Panc1 (cell line): ENCODE data around the gene OARD1. TPM values are rescaled to one million over a fixed set of nuclear protein-coding genes. Genes with fewer than 3 reads are reported as not detected.

ENCODE experiments used
- ATAC-seq: fragments of 200-7000 bp; cut with Tn5 transposase; 2 replicates; pipeline ENCODE4 v1.9.1; 2020; ENCODE audit warnings: mild to moderate bottlenecking, moderate library complexity
- BruUV-seq: library from RNA; stranded (reverse); fragments of 400-500 nt; replicated peaks from 2 replicates; lab custom pipeline; 2021; lab: Mats Ljungman, UMichigan
- CTCF ChIA-PET: fragments of 300-600 bp; sonication (Branson Sonifier 250); formaldehyde crosslinking; loops from one replicate; lab custom pipeline; 2022; ENCODE audit warnings: antibody characterized with exemption; lab: Charles Lee
- POLR2A ChIA-PET: fragments of 300-600 bp; sonication (Branson Sonifier 250); formaldehyde crosslinking; loops from one replicate; lab custom pipeline; 2022; ENCODE audit warnings: antibody characterized with exemption; lab: Charles Lee
- DNase-seq: peaks from one replicate; pipeline ENCODE4 v3.0.0-alpha.2; 2010; ENCODE audit warnings: low read depth, low spot score
- H3K27ac ChIP-seq: 2 replicates; pipeline ENCODE4 v1.5.1; 2011; ENCODE audit warnings: mild to moderate bottlenecking, low read length, inconsistent platforms
- H3K27me3 ChIP-seq: fragments of 200-500 bp; sonication (Bioruptor generic); 2 replicates; pipeline ENCODE4 v1.6.0; 2014; ENCODE audit warnings: low read length, inconsistent platforms; ENCODE audit not compliant: control insufficient read depth, insufficient read depth
- H3K36me3 ChIP-seq: fragments of 200-500 bp; sonication (Bioruptor generic); 2 replicates; pipeline ENCODE4 v1.5.1; 2014; ENCODE audit warnings: inconsistent platforms, mild to moderate bottlenecking, low read length, moderate library complexity; ENCODE audit not compliant: control insufficient read depth, insufficient read depth
- H3K4me1 ChIP-seq: 2 replicates; pipeline ENCODE4 v1.5.1; 2011; ENCODE audit warnings: inconsistent platforms, mild to moderate bottlenecking, low read length, moderate library complexity; ENCODE audit not compliant: control insufficient read depth, insufficient read depth
- H3K4me3 ChIP-seq, 2 experiments: 2 replicates each; pipeline ENCODE4 v1.5.1; 2011 to 2012; ENCODE audit warnings: low read depth in 2 of 2, low read length in 2 of 2, mild to moderate bottlenecking in 2 of 2, inconsistent platforms in 1 of 2, moderate library complexity in 1 of 2
- H3K9me3 ChIP-seq: fragments of 200-500 bp; sonication (Bioruptor generic); 2 replicates; pipeline ENCODE4 v1.5.1; 2014; ENCODE audit warnings: low read depth, mild to moderate bottlenecking, inconsistent platforms, low read length, moderate library complexity; ENCODE audit not compliant: control insufficient read depth, insufficient read depth
- POLR2AphosphoS5 ChIP-seq: IDR thresholded peaks from 2 replicates; pipeline ENCODE4 v1.6.1; 2012; ENCODE audit warnings: mild to moderate bottlenecking, low read depth, low read length, moderate library complexity
- SIN3A ChIP-seq: IDR thresholded peaks from 2 replicates; pipeline ENCODE4 v1.6.1; 2012; ENCODE audit warnings: low read depth, mild to moderate bottlenecking, low read length, moderate library complexity, borderline replicate concordance; ENCODE audit not compliant: insufficient read depth
- TCF7L2 ChIP-seq: IDR thresholded peaks from 2 replicates; pipeline ENCODE4 v1.6.1; 2011; ENCODE audit warnings: mild to moderate bottlenecking, low read depth, low read length, inconsistent platforms
- in situ Hi-C: cut with HindIII; loops from 2 replicates; pipeline ENCODE4 v1.10.0; 2016; ENCODE audit warnings: low sequenced_read_pairs, low pct_unique_long_range_greater_than_20kb
- intact Hi-C: fragments of 100-400 bp; cut with micrococcal nuclease; formaldehyde crosslinking; loops from one replicate; pipeline ENCODE4 v1.10.0; 2022; ENCODE audit not compliant: unreplicated experiment
- total RNA-seq: library from RNA; stranded (reverse); gene quantifications from one replicate; pipeline ENCODE4 v1.2.1, GENCODE V29; 2021; ENCODE audit not compliant: unreplicated experiment
- TF ChIP-seq, protein P1 (sequence below): fragments of 450-650 bp; IDR thresholded peaks from 2 replicates; pipeline ENCODE4 v1.5.1; 2017; ENCODE audit warnings: mild to moderate bottlenecking
- TF ChIP-seq, protein P2 (sequence below), 2 experiments: IDR thresholded peaks; 2 replicates each; pipeline ENCODE4 v1.6.1; 2011 to 2012; ENCODE audit warnings: low read depth in 2 of 2, control low read depth in 1 of 2, low read length in 1 of 2, mild to moderate bottlenecking in 1 of 2, moderate library complexity in 1 of 2; ENCODE audit not compliant: insufficient read depth in 1 of 2

OARD1 gene
- total RNA-seq, 1 experiment from 2014 or later: 18.2 TPM

DNA sequence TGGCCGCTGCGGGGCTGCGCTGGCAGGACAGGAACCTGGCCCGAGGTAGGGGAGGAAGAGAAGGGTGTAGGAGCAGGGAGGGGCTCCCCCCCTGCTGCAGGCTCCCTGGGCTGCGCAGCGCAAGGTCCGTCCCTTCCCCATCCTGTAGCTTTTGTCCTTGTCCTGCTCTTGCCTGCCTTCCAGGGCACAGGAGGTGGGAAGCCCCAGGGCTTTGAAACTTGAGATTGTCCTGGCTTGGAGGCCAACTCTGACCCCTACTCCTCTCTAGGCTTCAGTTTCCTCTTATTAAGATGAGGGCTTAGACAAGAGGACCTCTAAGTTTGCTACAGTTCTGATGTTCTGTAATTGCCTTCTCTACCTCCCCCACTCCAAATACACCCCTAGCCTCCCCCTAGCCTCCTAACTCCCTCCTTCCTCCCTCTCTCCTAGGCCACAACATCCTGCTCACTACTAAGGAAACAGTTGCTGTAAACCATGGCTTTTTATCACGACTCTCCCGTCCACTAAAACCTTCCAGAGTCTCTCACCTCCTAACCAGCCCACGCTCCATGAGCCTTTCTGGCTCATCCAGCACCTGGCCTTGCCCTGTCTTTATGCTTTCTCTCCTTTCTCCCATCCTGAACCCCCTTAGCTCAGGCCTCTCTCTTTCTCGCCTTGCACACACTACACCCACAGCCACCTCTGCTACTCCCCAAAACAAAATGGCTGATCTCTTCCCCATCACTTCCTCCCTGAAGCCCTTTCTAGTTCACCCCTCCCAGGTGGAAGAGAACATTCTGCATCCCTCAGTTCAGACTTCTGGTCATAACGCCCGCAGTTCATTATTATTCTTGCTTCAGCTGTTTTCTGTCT is 43.4 kb downstream of the OARD1 start:
- intact Hi-C loops (no loop called here), in situ Hi-C loops (no loop called here)
- TF ChIP-seq, protein P1, sequence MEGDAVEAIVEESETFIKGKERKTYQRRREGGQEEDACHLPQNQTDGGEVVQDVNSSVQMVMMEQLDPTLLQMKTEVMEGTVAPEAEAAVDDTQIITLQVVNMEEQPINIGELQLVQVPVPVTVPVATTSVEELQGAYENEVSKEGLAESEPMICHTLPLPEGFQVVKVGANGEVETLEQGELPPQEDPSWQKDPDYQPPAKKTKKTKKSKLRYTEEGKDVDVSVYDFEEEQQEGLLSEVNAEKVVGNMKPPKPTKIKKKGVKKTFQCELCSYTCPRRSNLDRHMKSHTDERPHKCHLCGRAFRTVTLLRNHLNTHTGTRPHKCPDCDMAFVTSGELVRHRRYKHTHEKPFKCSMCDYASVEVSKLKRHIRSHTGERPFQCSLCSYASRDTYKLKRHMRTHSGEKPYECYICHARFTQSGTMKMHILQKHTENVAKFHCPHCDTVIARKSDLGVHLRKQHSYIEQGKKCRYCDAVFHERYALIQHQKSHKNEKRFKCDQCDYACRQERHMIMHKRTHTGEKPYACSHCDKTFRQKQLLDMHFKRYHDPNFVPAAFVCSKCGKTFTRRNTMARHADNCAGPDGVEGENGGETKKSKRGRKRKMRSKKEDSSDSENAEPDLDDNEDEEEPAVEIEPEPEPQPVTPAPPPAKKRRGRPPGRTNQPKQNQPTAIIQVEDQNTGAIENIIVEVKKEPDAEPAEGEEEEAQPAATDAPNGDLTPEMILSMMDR: no peak
- TF ChIP-seq, protein P2, sequence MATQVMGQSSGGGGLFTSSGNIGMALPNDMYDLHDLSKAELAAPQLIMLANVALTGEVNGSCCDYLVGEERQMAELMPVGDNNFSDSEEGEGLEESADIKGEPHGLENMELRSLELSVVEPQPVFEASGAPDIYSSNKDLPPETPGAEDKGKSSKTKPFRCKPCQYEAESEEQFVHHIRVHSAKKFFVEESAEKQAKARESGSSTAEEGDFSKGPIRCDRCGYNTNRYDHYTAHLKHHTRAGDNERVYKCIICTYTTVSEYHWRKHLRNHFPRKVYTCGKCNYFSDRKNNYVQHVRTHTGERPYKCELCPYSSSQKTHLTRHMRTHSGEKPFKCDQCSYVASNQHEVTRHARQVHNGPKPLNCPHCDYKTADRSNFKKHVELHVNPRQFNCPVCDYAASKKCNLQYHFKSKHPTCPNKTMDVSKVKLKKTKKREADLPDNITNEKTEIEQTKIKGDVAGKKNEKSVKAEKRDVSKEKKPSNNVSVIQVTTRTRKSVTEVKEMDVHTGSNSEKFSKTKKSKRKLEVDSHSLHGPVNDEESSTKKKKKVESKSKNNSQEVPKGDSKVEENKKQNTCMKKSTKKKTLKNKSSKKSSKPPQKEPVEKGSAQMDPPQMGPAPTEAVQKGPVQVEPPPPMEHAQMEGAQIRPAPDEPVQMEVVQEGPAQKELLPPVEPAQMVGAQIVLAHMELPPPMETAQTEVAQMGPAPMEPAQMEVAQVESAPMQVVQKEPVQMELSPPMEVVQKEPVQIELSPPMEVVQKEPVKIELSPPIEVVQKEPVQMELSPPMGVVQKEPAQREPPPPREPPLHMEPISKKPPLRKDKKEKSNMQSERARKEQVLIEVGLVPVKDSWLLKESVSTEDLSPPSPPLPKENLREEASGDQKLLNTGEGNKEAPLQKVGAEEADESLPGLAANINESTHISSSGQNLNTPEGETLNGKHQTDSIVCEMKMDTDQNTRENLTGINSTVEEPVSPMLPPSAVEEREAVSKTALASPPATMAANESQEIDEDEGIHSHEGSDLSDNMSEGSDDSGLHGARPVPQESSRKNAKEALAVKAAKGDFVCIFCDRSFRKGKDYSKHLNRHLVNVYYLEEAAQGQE (IDR thresholded peaks at IDR 0.05; ENCODE audit: insufficient read depth in 1 of 2, low read depth in 2 of 2, low read length in 1 of 2): no peak
- no peak for TF ChIP-seq TCF7L2
- TF ChIP-seq POLR2AphosphoS5: no peak
- TF ChIP-seq SIN3A: no peak
- Histone ChIP-seq H3K9me3 (no peaks in the 10 kb centered on the region), H3K4me1 (peaks cover 19% of the 10 kb centered on the region), H3K36me3 (no peaks in the 10 kb centered on the region), H3K27me3 (no peaks in the 10 kb centered on the region), H3K27ac (peak overlapping the region; percentile 91), H3K4me3 (no peak overlapping the region; a peak in 1 of 4 replicates)
- POLR2A ChIA-PET: interaction anchor here (0.7 kb wide), 1 partner anchor 72 kb away, joined by 3 read pairs; no protein-coding TSS in a partner anchor
- CTCF ChIA-PET: interaction anchor here (1.0 kb wide), 1 partner anchor 19 kb away, joined by 4 read pairs; no protein-coding TSS in a partner anchor
- DNase-seq: no peak
- peak; percentile 27 for ATAC-seq
- no TSS peak for BruUV-seq

DNA sequence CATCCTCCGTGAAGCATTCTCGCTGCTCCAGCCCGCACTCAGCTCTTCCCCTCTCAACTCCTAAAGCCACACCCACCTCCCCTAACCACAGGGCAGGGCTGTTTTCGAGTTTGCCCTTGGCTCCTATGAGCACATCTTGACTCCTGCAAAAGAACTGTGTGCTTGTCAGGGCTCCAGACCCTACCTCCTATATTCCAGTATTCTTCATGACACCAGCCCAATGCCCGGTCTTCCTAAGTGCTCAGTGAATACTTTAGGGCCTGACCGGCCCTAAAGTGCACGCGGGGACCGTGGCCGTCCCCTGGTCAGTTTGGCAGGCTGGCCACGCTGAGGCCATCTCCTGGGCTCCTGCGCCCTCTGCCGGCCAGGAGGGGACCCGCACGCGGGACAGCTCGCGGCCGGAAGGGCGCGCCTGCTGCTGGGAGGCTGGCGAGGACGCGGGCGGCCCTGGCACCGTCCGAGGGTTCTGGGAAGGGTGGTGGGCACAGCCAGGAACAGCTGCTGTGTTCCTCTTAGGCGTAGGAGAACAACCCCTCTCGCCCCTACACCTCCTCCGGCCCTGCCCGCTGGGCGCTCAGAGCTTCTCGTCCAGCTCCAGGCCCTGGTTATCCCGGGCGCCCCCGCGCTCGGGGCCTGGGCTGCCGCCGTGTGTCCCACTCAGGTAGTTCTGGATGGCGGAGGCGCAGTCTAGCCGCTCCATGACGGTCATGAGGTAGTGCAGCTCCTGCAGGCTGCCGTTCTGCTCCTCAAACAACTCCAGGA is 44.2 kb downstream of the OARD1 start:
- in situ Hi-C loops: no loop called here
- no peak for DNase-seq

More for the DNA sequence above, 44.2 kb downstream of the OARD1 start:
- TF ChIP-seq POLR2AphosphoS5: no peak; the same call in 1 of the 2 replicates
- TF ChIP-seq TCF7L2: no peak
- TF ChIP-seq, protein P2 (IDR thresholded peaks at IDR 0.05; ENCODE audit: insufficient read depth in 1 of 2, low read depth in 2 of 2, low read length in 1 of 2): no peak
- TF ChIP-seq, protein P1: peak; percentile 97
- TF ChIP-seq SIN3A: no peak
- Histone ChIP-seq H3K36me3 (no peaks in the 10 kb centered on the region), H3K27ac (peak overlapping the region; percentile 91), H3K4me3 (peak overlapping the region; percentile 14 to 55; a peak in 3 of 4 replicates), H3K9me3 (no peaks in the 10 kb centered on the region), H3K4me1 (peaks cover 20% of the 10 kb centered on the region), H3K27me3 (no peaks in the 10 kb centered on the region)
- ChIA-PET CTCF (interaction anchor here (0.7 to 1.1 kb wide), 4 partner anchors 19 to 131 kb away, joined by 3 to 4 read pairs (median 4); no protein-coding TSS in a partner anchor), POLR2A (interaction anchor here (0.7 kb wide), 1 partner anchor 71 kb away, joined by 3 read pairs; no protein-coding TSS in a partner anchor)
- BruUV-seq: no TSS peak
- peak; percentile 93 for ATAC-seq
- intact Hi-C loops: loop anchor here (1.0 kb wide), 1 partner anchor 133 kb away; no protein-coding TSS in a partner anchor
